K562 (cell line): Measurements from ENCODE around the gene RBAK. TPM values are rescaled to one million over a fixed set of nuclear protein-coding genes. Genes with fewer than 3 reads are reported as not detected.

Source experiments
- ATAC-seq: fragments of 200-7000 bp; cut with Tn5 transposase; 3 replicates; pipeline ENCODE4 v1.9.1; 2020; ENCODE audit warnings: moderate library complexity
- BruUV-seq: library from RNA; stranded (reverse); fragments of 400-500 nt; replicated peaks from 2 replicates; lab custom pipeline; 2021; lab: Mats Ljungman, UMichigan
- CTCF ChIA-PET: fragments of 300-600 bp; formaldehyde crosslinking; extraction: SDS; loops from one replicate; lab custom pipeline; 2021; ENCODE audit warnings: low intra/inter-chr PET ratio; lab: Yijun Ruan, JAX
- POLR2A ChIA-PET: fragments of 300-600, 350-650 bp; sonication (Branson Sonifier 250); formaldehyde crosslinking; extraction: SDS; loops from one replicate; lab custom pipeline; 2021; ENCODE audit warnings: antibody characterized with exemption, inconsistent platforms; lab: Yijun Ruan, JAX
- DNase-seq, 4 experiments: peaks; one replicate each; pipeline versions ENCODE4 v3.0.0 to v3.0.0-alpha.2; 2011 to 2018; ENCODE audit warnings: low spot score in 3 of 4, mixed read lengths in 3 of 4; ENCODE audit errors: extremely low read depth in 1 of 4
- FAIRE-seq: peaks from 2 replicates; lab custom pipeline; 2011; peaks lifted over from hg19 to GRCh38; lab: Jason Lieb, UNC
- H2AFZ ChIP-seq: 2 replicates; pipeline ENCODE4 v1.6.0; 2011; ENCODE audit warnings: low read depth, low read length, control low read depth, inconsistent platforms
- H3K27ac ChIP-seq: fragments of 200-600 bp; 3 replicates; pipeline ENCODE4 v1.8.0; 2011; ENCODE audit warnings: low read depth, mild to moderate bottlenecking, control low read depth, inconsistent platforms, low read length, moderate library complexity, mixed read lengths; ENCODE audit errors: extremely low read depth
- H3K27me3 ChIP-seq, 2 experiments: fragments of 300-600 bp in 1 of 2; 2 replicates in 1 of 2; 3 replicates in 1 of 2; pipeline versions ENCODE4 v1.6.0 to v1.8.0; 2011; ENCODE audit warnings: inconsistent platforms in 2 of 2, low read length in 2 of 2, mild to moderate bottlenecking in 1 of 2, mixed read lengths in 1 of 2, moderate library complexity in 1 of 2; ENCODE audit not compliant: control insufficient read depth in 2 of 2, insufficient read depth in 2 of 2
- H3K36me3 ChIP-seq: fragments of 300-600 bp; 3 replicates; pipeline ENCODE4 v1.8.0; 2011; ENCODE audit warnings: mild to moderate bottlenecking, low read length, inconsistent platforms; ENCODE audit not compliant: control insufficient read depth, insufficient read depth
- H3K4me1 ChIP-seq, 2 experiments: fragments of 200-600 bp in 1 of 2; replicated peaks in 1 of 2; 2 replicates in 1 of 2; 3 replicates in 1 of 2; pipeline versions ENCODE4 v1.5.1 to v1.8.0; 2011; ENCODE audit warnings: inconsistent platforms in 2 of 2, low read length in 2 of 2, mild to moderate bottlenecking in 1 of 2, mixed read lengths in 1 of 2, moderate library complexity in 1 of 2; ENCODE audit not compliant: control insufficient read depth in 2 of 2, insufficient read depth in 2 of 2
- H3K4me2 ChIP-seq: 2 replicates; pipeline ENCODE4 v1.6.1; 2011; ENCODE audit warnings: low read length, control low read depth, inconsistent platforms, mixed read lengths; ENCODE audit not compliant: insufficient read depth
- H3K4me3 ChIP-seq: fragments of 200-600 bp; sonication (generic), shearing (Covaris generic); 2 replicates; pipeline ENCODE4 v1.5.1; 2016; ENCODE audit warnings: control low read depth, inconsistent platforms
- H3K79me2 ChIP-seq: fragments of 200-600 bp; 3 replicates; pipeline ENCODE4 v1.8.0; 2011; ENCODE audit warnings: low read length, inconsistent platforms; ENCODE audit not compliant: control insufficient read depth, insufficient read depth
- H3K9ac ChIP-seq, 2 experiments: 2 replicates each; pipeline versions ENCODE4 v1.6.0 to v1.6.1; 2011; ENCODE audit warnings: low read depth in 2 of 2, low read length in 2 of 2, control low read depth in 1 of 2, inconsistent platforms in 1 of 2, mild to moderate bottlenecking in 1 of 2, mixed read lengths in 1 of 2; ENCODE audit not compliant: insufficient read depth in 1 of 2
- H3K9me1 ChIP-seq: one replicate; pipeline ENCODE4 v1.6.0; 2011; ENCODE audit warnings: inconsistent platforms, mild to moderate bottlenecking, low read length, moderate library complexity; ENCODE audit not compliant: control insufficient read depth, insufficient read depth
- H3K9me3 ChIP-seq: replicated peaks from 2 replicates; pipeline ENCODE4 v1.5.1; 2011; ENCODE audit warnings: low read depth, low read length, inconsistent platforms; ENCODE audit not compliant: control insufficient read depth, insufficient read depth
- H4K20me1 ChIP-seq: replicated peaks from 2 replicates; pipeline ENCODE4 v1.6.1; 2011; ENCODE audit warnings: low read length, inconsistent platforms, mixed read lengths; ENCODE audit not compliant: control insufficient read depth, insufficient read depth
- CEBPB ChIP-seq: fragments of 450-650 bp; IDR thresholded peaks from 2 replicates; pipeline ENCODE4 v1.6.1; 2016; ENCODE audit warnings: missing genetic modification characterization, missing compliant biosample characterization
- CEBPG ChIP-seq, 3 experiments: fragments of 200-800 bp in 1 of 3; sonication (Bioruptor generic) in 1 of 3; sonication (generic) in 1 of 3; formaldehyde crosslinking in 1 of 3; IDR thresholded peaks in 2 of 3; conservative IDR thresholded peaks in 1 of 3; 2 replicates each; pipeline versions ENCODE4 v1.6.1 to v1.8.0; 2016 to 2022; ENCODE audit warnings: missing compliant biosample characterization in 2 of 3, missing genetic modification characterization in 2 of 3, mild to moderate bottlenecking in 1 of 3, missing genetic modification reagents in 1 of 3
- E2F4 ChIP-seq: sonication (generic); formaldehyde crosslinking; IDR thresholded peaks from 2 replicates; pipeline ENCODE4 v1.8.0; 2022; ENCODE audit warnings: mild to moderate bottlenecking, low read depth, missing genetic modification reagents
- GTF2F1 ChIP-seq: IDR thresholded peaks from 2 replicates; pipeline ENCODE4 v1.6.1; 2011; ENCODE audit warnings: low read depth, low read length, improper control_type of control experiment
- RBM39 ChIP-seq: fragments of 200-400 bp; formaldehyde crosslinking; optimal IDR thresholded peaks from 2 replicates; pipeline ENCODE3; 2018; ENCODE audit warnings: low read depth, low read length
- SIN3A ChIP-seq, 2 experiments: fragments of 150-350 bp in 1 of 2; IDR thresholded peaks; 2 replicates each; pipeline ENCODE4 v1.6.1; 2011 to 2016; ENCODE audit warnings: borderline replicate concordance in 2 of 2, low read depth in 2 of 2, low read length in 2 of 2, mild to moderate bottlenecking in 2 of 2, moderate library complexity in 2 of 2; ENCODE audit not compliant: control insufficient read depth in 1 of 2
- TAL1 ChIP-seq: fragments of 450-650 bp; IDR thresholded peaks from 2 replicates; pipeline ENCODE4 v1.6.1; 2016; ENCODE audit warnings: mild to moderate bottlenecking
- ZC3H4 ChIP-seq: sonication (generic); formaldehyde crosslinking; IDR thresholded peaks from 2 replicates; pipeline ENCODE4 v1.9.0; 2021; ENCODE audit warnings: missing genetic modification reagents, borderline replicate concordance
- ZNF121 ChIP-seq: sonication (generic); formaldehyde crosslinking; conservative IDR thresholded peaks from 2 replicates; pipeline ENCODE4 v1.8.0; 2022; ENCODE audit warnings: missing genetic modification reagents
- WGBS: fragments of 100-300 bp; shearing (Covaris generic); methylation state at CpG from one replicate; pipeline ENCODE4 v1.1.6; 2016; ENCODE audit warnings: low coverage, mixed read lengths; ENCODE audit not compliant: insufficient coverage; ENCODE audit errors: missing lambda C conversion rate; 5-methylcytosine and 5-hydroxymethylcytosine counted together
- in situ Hi-C: fragments of 300-500 bp; cut with MboI; formaldehyde crosslinking; loops from 4 replicates; pipeline ENCODE4 v1.15.0; 2018; ENCODE audit warnings: inconsistent platforms, mixed read lengths
- intact Hi-C: fragments of 100-400 bp; cut with micrococcal nuclease; formaldehyde crosslinking; loops from 2 replicates; pipeline ENCODE4 v1.14.2; 2022
- polyA plus RNA-seq, 8 experiments: library from polyadenylated mRNA; depleted of rRNA in 4 of 8; stranded (reverse) in 5 of 8; unstranded in 3 of 8; fragments of >200 nt; fragmentation: Nextera tagmentation in 2 of 8; fragmentation: Illumina TruSeq in 1 of 8; extraction: Ambion mirVana in 2 of 8; extraction: Trizol in 1 of 8; gene quantifications; 2 replicates each; pipeline versions ENCODE4 v1.2.1 to v1.2.3, GENCODE V29; 2011 to 2014; ENCODE audit warnings: inconsistent platforms in 1 of 8, missing spikeins in 1 of 8
- total RNA-seq, 7 experiments: library from RNA; depleted of rRNA in 6 of 7; stranded (reverse); fragments of >200 nt in 6 of 7; fragmentation: Illumina TruSeq in 2 of 7; extraction: Trizol in 2 of 7; gene quantifications; 2 replicates each; pipeline versions ENCODE4 v1.2.1 to v1.2.3, GENCODE V29; 2011 to 2021; ENCODE audit warnings: low replicate concordance in 1 of 7

RBAK gene
- total and polyA plus RNA-seq, 9 of the 15 experiments (the other 6 are each of a cell fraction or from before 2014, with no cell fraction given): 2.7 to 13.2 (median 10.1) TPM

DNA sequence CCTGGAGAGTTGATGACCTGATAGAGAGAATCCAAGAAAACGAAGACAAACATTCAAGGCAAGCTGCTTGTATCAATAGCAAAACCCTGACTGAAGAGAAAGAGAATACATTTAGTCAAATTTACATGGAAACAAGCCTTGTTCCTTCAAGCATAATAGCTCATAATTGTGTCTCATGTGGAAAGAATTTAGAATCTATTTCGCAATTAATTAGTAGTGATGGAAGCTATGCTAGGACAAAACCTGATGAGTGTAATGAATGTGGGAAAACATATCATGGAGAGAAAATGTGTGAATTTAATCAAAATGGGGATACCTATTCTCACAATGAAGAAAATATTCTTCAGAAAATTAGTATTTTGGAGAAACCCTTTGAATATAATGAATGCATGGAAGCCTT lies 18.0 kb downstream of the RBAK start:
- in situ Hi-C loops (no loop called here), intact Hi-C loops (no loop called here)
- no peaks in the 10 kb centered on the region for H3K27me3 ChIP-seq
- WGBS: 95% methylated on average over 2 of the region's 2 CpGs
- H4K20me1 ChIP-seq: no peaks in the 10 kb centered on the region
- H3K4me2 ChIP-seq: no peak overlapping the region
- ChIA-PET POLR2A (interaction anchor here (0.6 to 0.9 kb wide), 2 partner anchors 18 to 186 kb away, joined by 3 to 4 read pairs; partner anchors contain the start of gene RBAK), CTCF (no interaction called here)
- peaks cover 65% of the 10 kb centered on the region for H3K36me3 ChIP-seq
- no peaks in the 10 kb centered on the region for H3K79me2 ChIP-seq
- DNase-seq (no peak), ATAC-seq (no peak), FAIRE-seq (no peak)
- H3K4me3 ChIP-seq: no peak overlapping the region
- H3K27ac ChIP-seq: no peak overlapping the region
- H3K4me1 ChIP-seq: no peaks in the 10 kb centered on the region
- H3K9me1 ChIP-seq: no peaks in the 10 kb centered on the region
- no peak overlapping the region for H3K9ac ChIP-seq
- peaks cover 76% of the 10 kb centered on the region for H3K9me3 ChIP-seq
- no TSS peak for BruUV-seq
- H2AFZ ChIP-seq: no peak overlapping the region
- TF ChIP-seq RBM39: no peak
- TF ChIP-seq ZNF121 (CRISPR knock-in tag): no peak
- TF ChIP-seq CEBPB: peak; percentile 72
- no peak for TF ChIP-seq CEBPG (CRISPR knock-in tag; IDR thresholded peaks at IDR 0.05)
- peak in 1 of 2 experiments; percentile 74; a peak in 2 of 4 replicates for TF ChIP-seq CEBPG (tag; conservative IDR thresholded peaks at IDR 0.05 in 1 of 2, IDR thresholded peaks at IDR 0.05 in 1 of 2)
- no peak for TF ChIP-seq SIN3A (IDR thresholded peaks at IDR 0.05; ENCODE audit: borderline replicate concordance in 2 of 2, control insufficient read depth in 1 of 2, low read depth in 2 of 2, low read length in 2 of 2)
- no peak for TF ChIP-seq ZC3H4 (CRISPR knock-in tag)
- TF ChIP-seq GTF2F1: no peak
- no peak for TF ChIP-seq E2F4 (CRISPR knock-in tag)
- no peak for TF ChIP-seq TAL1
